HG03064 (cell line): ENCODE measurements around the gene LAMA5.
"Not testable (repeated sequence)": the region's sequence is repeated elsewhere in the genome, so short reads cannot be mapped to it uniquely, and the experiment has no call there.

Source experiments
- ATAC-seq: cut with Tn5 transposase; IDR thresholded peaks from one replicate; pipeline ENCODE4 v1.9.1; 2021; ENCODE audit warnings: low read depth; ENCODE audit not compliant: unreplicated experiment

The LAMA5 gene

DNA sequence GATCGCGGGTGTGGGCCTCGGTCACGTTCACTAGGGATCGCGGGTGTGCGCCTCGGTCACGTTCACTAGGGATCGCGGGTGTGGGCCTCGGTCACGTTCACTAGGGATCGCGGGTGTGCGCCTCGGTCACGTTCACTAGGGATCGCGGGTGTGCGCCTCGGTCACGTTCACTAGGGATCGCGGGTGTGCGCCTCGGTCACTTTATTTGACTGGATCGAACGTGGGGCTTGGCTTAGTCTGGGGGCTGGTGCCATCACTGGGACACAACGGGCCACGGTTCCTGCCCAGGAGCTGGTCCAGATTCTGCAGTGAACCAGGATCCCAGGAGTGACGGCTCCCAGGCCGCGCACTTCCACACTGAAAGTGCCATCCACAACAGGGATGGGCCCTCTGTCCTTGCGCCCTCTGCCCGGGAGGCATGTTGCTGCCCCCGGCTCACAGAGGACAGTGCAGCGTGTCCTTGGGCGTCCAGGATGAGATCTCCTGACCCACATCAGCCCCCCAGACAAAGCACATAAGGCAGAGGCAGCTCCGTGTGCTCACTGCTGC is 6.6 kb upstream of the LAMA5 start:
- not testable (repeated sequence) for ATAC-seq

DNA sequence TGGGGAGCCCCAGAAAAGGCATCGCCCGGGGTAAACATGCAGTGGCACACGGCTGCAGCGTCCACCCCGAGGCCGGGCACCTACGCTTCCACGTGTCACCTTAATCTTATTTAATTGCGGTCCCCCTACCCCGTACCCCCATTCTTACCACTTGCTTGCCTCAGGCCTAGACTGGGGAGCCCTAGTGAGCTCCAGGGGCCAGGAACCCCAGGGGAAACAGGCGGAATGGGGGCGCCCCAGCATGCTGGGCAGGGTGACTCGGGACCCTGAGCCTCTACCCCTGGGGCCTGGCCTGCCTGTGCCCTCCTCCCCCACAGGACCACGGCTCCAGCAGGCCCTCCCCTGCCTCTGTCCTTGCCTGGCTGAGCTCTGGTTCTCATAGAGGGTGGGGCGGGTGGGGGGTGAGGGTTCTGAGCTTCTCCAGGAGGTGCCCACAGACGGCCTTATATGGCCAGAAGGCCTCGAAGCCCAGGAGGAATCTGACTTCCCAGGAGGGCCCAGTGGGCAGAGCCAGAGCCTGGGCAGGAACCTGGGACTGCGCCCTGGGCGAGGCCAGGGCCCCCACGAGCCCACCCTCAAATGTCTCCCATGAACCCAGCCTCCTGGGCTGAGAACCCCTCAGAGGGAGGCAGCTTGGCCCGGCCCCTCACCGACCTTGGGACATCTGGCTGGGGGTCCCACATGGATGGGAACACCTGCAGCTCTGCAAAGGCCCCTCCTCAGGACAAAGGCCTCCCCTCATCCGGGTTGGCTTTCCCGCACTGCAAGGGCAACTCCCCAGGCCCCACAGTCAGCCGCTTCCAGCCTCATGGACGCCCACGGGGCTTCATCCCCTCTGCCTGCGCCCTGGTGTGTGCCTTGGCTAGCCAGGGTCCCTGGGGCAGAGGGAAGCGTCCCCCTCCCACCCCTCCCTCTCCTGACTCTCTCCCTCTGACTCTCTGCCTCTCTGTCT is 5.2 kb upstream of the LAMA5 start:
- ATAC-seq: no peak

- ATAC-seq: no peak
Observed at GRCh38 chr20:62371588-62372041, 4.5 kb upstream of the LAMA5 start.

- ATAC-seq: no peak
Observed at GRCh38 chr20:62370807-62371587, 3.9 kb upstream of the LAMA5 start.

DNA sequence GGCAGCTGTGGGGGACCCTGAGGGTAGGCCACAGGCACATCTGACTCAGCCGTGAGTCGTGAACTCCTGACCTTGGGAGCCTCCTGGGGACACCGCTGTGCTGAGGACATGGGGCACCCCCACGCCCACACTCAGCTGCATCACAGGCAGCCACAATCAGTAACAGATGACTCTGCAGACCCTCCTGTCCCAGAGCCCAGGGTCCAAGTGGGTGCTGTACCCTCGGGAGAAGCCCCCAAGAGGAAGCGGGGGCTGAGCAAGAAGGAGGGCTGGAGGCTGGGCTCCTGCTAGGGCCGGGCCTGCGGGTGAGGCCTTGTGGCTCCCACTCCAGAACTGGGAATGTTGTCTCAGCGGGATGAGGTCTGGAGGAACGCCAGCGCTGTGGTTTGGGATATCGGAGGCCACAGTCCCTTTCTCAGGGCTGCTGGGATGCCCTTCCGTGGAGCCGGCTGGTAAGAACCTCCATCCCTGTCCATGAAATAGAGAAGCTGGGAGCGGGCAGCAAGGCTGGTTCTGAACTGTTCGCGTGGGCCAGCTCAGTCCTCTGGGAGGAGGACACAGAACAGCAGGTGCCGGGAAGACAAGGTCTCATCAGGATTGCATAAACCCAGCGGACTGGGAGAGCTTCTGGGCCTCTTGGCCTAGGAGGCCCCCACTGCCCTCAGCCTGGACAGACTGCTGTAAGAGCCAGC is 3.1 kb upstream of the LAMA5 start:
- no peak for ATAC-seq

- no peak for ATAC-seq
Observed at GRCh38 chr20:62369815-62370114, 2.7 kb upstream of the LAMA5 start.

- ATAC-seq: no peak
Observed at GRCh38 chr20:62368976-62369814, 2.1 kb upstream of the LAMA5 start.

DNA sequence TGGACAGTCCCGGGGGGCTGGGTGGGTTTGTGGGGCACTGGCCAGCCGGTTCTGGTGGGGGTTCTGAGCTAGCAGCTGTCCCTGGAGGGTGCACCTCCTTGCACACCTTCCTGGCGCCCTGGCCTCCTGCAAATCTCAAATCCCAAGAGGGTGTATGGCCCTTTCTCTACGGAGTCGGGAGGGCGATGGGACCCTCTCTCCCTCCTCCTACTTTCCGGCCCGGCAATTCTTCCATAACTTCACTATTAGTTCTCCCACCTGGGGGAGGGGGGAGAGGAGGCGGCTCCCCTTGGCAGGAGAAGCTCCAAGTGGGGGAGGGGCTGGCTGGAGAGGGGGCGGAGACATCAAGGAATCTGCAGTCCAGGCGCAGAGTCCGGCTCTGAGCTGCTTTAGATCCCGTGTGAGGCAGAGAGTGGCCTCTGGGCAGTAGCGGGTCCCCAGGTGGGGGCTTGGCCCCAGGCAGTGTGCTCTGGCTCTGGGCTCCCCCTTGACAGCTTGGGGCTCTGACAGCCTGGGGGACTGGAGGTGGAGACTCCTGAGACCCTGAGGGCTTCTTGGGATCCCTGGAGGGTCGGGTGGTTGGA is 1.4 kb upstream of the LAMA5 start:
- ATAC-seq: no peak

DNA sequence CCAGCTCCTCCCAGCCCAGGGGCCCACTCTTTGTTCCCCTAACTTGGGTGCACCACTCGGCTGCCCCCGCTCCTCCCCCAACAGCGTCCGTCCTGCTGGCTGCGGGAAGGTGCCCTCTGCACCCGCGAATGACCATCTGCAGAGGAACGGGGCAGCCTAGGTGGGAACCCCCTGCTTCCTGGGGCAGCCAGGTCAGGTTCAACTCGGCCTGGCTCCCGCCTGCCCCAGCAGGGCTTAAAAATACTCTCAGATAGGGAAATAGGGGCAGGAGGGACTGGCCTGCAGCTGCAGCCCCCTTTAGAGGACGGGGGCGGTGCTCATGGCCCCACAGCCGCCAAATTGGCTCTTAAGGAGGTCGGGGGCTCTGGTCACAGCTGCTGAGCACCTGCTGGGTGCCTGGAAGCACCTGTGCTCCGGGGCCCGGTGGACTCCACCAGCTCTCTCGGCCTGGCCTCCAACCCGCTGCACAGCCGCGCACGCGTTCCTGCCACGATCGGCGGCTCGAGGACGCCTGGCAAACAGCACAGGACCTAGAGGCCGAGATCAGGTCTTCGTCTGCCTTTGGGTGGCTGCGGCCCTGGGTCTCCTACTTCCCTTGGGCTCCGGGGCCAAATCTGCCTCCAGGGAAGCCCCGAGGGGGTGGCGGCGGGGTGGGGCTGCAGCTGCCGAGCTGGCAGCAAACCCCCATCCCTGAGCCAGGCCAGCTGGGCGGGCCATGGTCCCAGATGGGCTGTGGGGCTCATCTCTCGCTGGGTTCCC is 700 bp upstream of the LAMA5 start:
- no peak for ATAC-seq

DNA sequence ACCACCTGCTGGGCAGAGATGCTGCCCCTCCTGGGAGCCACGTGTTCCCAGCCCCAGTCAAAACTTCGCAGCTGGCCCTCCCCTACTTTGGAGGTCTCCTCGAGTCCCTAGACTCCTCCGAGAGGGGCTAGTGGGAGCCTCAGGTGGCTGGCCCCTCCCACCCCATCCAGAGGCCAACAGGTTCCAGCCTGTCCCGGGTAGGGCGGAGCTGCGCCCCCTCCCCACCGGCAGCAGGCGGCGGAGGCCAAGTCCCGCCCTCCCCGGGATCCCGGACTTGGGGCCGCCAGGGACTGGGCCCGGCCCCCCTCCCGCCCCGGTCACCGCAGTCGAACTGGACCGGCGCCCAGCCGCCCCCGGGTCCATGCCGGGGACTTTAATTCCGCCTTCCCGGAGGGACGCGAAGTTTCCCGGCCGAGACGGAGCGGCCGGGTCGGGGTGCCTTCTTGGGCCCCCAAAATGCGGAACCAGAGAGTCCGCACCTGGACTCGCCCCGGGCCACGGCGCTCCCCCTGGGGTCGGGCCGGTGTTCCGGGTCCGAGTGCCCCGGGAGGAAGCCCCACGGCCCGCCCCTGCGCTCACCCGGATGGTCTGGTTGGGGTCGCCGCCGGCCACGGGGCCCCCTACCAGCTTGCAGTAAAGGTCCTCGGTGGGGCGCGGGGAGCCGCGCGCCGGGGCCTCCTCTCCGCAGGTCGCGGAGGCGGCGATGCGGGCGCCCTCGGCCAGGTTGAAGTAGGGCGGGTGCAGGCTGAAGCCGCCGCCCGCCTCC is 559 bp downstream of the LAMA5 start:
- ATAC-seq: no peak

GRCh38 chr20:62365814-62366369 is 1.2 kb downstream of the LAMA5 start:
- ATAC-seq: no peak

DNA sequence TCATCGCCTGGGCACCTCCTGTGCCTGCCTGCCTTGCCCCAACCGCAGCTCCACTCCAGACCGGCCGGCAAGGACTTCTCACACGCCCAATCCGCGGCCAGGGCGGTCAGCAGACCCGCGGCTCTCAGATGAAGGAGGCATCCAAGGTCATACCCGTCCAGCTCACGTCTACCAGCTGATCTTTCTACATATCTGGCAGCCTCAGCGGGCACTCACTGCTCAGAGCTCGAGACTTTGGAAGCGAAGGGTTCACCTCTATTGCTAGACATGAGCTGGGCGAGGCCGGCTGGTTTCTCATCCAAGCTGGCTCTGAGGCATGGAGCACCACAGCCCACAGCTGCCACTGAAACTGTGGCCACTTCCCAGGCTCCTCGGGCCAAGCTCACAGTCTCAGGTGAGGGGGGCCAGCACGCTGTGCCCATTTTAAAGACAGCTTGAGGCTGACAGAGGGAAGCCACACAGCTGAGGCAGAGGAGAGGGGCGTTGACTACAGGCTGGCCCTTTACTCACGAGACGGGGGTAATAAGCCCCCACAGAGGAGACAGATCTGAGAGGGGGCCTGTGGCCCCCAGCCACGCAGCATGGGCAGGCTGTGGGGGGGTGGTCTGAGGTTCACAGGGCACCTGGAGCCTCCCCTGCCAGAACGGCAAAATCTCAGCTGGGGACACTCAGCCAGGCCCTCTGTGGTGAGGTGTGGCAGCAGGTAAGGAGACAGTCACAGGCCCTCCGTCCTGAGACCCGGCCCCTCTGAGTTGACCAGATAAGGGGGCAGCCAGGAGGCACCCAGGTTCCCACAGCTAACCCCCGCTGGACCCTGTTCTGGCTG is 2.0 kb downstream of the LAMA5 start:
- no peak for ATAC-seq

- no peak for ATAC-seq
Observed at GRCh38 chr20:62363920-62364851, 2.9 kb downstream of the LAMA5 start.

DNA sequence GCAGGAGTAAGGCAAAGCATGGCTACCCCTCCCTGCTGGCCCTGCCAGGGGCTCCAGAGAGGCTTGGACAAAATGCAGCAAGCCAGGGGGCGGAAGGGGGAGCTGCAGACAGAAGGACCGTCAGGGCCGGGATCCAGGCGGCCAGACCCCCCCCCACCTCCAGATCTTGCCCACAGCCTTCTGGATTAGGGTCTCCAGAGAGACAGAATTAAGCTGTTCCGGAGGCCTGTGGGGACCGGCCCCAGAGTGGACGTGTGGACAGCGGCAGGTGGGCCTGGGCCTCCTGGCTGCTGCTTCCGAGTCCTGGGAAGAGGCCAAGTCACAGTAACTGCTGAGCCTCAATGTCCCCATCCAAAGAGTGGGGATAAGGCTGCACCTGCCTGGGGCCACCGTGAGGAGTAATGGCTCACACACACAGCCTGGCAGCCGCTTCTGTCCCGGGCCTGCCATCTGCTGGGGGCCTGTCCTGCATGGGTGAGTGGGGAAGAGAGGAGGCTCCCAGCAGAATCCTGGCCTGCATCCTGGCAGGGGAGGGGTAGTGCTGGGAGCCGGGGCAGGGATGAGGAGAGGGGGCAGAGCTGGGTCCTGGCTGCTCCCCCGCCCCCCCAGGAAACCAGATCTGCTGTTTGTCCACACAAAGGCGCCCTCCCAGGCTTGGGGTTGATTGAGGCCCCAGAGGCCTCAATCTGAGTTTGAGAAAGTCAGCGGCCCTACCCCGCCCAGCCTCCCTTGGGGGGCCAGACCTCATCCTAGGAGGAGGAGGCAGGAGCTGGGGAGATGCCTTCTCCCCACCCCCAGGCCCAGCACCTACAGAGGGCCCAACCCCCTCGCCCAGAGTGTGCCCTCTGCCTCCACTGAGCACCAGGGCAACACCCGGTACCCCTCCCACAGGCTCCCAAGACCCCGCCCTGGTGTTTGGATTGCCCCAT is 3.9 kb downstream of the LAMA5 start:
- no peak for ATAC-seq

GRCh38 chr20:62362590-62362940 is 4.5 kb downstream of the LAMA5 start:
- no peak for ATAC-seq
